PFSK-1 (cell line): ENCODE data around the gene NTSR2.

Experiments
- FOXP2 ChIP-seq: optimal IDR thresholded peaks from 2 replicates; pipeline ENCODE3; 2011; ENCODE audit warnings: borderline replicate concordance, control low read depth, inconsistent platforms; ENCODE audit not compliant: insufficient read depth; ENCODE audit errors: extremely low read length, extremely low read depth
- POLR2AphosphoS5 ChIP-seq: IDR thresholded peaks from 2 replicates; pipeline ENCODE4 v1.6.1; 2012; ENCODE audit warnings: low read depth, mild to moderate bottlenecking, control low read depth, low read length, moderate library complexity
- SIN3A ChIP-seq: IDR thresholded peaks from 2 replicates; pipeline ENCODE4 v1.6.1; 2012; ENCODE audit warnings: mild to moderate bottlenecking, low read length, moderate library complexity, borderline replicate concordance; ENCODE audit not compliant: insufficient read depth
- TAF1 ChIP-seq: IDR thresholded peaks from 2 replicates; pipeline ENCODE4 v1.6.1; 2012; ENCODE audit warnings: low read length, control low read depth, borderline replicate concordance; ENCODE audit not compliant: insufficient read depth
- TF ChIP-seq, protein P1 (sequence below), 2 experiments: IDR thresholded peaks; 2 replicates each; pipeline versions ENCODE4 v1.6.1 to v1.8.0; 2011 to 2012; ENCODE audit warnings: low read depth in 2 of 2, low read length in 2 of 2, control low read depth in 1 of 2, inconsistent platforms in 1 of 2, mild to moderate bottlenecking in 1 of 2, moderate library complexity in 1 of 2; ENCODE audit not compliant: insufficient read depth in 1 of 2

- TF ChIP-seq POLR2AphosphoS5 (no peak), SIN3A (no peak), TAF1 (no peak), FOXP2 (no peak)
- TF ChIP-seq, protein P1, sequence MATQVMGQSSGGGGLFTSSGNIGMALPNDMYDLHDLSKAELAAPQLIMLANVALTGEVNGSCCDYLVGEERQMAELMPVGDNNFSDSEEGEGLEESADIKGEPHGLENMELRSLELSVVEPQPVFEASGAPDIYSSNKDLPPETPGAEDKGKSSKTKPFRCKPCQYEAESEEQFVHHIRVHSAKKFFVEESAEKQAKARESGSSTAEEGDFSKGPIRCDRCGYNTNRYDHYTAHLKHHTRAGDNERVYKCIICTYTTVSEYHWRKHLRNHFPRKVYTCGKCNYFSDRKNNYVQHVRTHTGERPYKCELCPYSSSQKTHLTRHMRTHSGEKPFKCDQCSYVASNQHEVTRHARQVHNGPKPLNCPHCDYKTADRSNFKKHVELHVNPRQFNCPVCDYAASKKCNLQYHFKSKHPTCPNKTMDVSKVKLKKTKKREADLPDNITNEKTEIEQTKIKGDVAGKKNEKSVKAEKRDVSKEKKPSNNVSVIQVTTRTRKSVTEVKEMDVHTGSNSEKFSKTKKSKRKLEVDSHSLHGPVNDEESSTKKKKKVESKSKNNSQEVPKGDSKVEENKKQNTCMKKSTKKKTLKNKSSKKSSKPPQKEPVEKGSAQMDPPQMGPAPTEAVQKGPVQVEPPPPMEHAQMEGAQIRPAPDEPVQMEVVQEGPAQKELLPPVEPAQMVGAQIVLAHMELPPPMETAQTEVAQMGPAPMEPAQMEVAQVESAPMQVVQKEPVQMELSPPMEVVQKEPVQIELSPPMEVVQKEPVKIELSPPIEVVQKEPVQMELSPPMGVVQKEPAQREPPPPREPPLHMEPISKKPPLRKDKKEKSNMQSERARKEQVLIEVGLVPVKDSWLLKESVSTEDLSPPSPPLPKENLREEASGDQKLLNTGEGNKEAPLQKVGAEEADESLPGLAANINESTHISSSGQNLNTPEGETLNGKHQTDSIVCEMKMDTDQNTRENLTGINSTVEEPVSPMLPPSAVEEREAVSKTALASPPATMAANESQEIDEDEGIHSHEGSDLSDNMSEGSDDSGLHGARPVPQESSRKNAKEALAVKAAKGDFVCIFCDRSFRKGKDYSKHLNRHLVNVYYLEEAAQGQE (IDR thresholded peaks at IDR 0.05; ENCODE audit: insufficient read depth in 1 of 2, low read depth in 2 of 2, low read length in 2 of 2) = no peak
Observed at GRCh38 chr2:11655495-11655894, 14.5 kb downstream of the NTSR2 start.
